DMS 273 treated with DMSO at 0.1 percent for 48 hours (cell line): ENCODE data around the gene ZMYND8.
"Not testable (repeated sequence)": the region's sequence is repeated elsewhere in the genome, so short reads cannot be mapped to it uniquely, and the experiment has no call there.

Source experiments
- DNase-seq: peaks from one replicate; lab custom pipeline; 2025; lab: John Stamatoyannopoulos, UW

Gene ZMYND8

DNA sequence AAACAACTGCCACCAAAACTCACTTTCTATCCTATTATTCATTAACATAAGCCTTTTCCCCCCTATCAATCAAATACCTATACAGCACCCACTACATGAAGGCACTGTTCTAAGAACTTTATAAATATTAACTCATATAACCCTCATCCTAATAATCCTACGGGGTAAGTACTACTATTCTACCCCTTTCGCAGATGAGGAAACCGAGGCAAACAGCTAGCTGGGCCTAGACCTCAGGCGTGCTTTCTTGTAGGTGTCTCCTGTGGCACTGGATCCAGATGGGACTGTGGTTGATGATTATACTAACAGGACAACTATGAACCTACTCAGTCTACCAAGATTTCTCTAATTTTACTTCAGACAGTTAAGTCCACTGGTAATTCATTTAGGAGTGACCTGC lies 131.6 kb downstream of the ZMYND8 start:
- DNase-seq = no peak

DNA sequence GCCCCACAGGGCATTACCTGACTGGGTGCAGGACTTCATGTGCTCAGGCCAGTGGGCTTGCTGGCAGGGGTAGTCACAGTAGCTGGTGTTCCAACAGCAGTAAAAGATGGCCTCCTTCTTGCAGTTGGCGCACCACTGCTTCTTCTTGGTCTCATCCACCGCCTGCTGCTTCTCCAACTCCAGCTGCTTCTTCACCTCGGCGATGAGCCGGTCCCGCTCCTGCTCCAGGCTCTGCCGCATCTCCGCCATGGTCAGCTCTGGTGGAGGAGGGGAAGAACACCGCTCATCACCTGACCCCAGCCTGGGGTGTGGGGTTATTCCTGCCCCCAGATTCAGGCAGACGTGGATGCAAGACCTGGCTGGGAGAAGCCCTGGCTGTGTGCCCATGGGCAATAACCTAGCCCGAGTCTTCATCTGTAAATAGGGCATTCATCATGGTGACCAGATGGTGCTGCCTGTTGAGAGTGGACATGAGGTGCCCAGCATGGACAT lies 132.2 kb downstream of the ZMYND8 start:
- no peak for DNase-seq

DNA sequence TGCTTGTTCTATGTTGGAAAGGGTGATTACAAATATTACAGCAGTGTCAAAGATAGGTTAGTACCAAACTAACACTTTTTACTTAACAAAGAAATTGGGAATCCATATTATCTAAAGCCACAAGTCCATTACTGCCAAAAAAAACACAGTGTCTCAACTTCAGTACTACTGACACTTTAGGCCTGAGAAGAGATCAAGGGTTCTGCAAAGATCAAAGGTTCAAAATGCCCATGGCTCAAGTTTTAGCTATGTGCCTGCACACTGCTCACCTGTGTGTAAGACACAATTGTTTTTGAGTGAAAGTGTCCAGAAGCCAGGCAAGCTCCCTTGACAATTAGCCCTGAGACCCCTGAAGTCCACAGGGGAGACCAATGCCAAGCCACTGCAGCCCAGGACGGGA lies 132.6 kb downstream of the ZMYND8 start:
- DNase-seq = no peak

- no peak for DNase-seq
Measured at GRCh38 chr20:47222468-47223119, 133.9 kb downstream of the ZMYND8 start.

DNA sequence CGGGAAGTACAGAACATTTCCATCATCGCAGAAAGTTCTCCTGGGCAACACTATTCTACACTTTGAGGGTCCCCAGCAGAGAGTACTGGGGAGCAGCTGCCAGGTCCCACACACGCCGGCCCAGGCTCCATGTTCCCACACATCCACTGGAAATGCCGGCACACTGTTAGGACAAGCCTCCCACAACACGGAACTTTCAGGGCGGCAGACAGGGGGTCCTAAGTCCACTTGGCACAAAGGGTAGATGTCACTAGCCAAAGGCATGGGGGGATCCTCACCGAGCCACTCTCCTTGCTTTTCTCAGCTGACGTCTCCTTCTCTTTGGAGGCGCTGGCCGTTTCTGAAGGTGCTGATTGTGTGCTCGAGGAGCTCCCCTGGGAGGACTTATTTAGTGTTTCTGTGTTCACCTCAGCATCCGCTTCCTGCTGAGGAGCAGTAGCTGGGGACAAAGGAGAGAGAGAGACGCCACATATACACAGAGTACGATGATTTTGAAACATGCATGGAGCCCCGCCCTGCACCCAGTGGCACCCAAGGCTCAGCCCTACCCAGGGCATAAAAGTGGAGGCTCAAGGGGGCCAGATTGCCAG lies 135.4 kb downstream of the ZMYND8 start:
- no peak for DNase-seq

DNA sequence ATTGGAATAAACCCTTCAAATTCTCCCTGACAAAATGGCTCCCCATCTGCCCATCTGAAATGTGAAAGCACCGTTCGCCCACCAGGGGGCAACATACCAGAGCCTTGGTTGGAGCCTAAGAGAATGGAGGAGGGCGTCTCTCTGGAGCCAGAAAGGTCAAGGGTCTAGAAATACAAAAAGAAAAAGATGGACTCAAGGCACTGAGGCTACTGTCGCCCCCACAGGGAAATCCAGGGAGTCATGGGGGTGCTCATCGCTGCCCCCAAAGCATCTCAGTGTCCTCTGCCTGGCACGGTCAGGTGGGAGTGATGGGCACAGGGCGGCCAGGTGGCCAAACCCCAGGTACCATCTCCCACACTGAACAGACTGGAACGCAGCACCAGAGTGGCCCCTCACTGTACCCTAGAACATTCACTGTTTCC lies 136.3 kb downstream of the ZMYND8 start:
- DNase-seq = no peak

DNA sequence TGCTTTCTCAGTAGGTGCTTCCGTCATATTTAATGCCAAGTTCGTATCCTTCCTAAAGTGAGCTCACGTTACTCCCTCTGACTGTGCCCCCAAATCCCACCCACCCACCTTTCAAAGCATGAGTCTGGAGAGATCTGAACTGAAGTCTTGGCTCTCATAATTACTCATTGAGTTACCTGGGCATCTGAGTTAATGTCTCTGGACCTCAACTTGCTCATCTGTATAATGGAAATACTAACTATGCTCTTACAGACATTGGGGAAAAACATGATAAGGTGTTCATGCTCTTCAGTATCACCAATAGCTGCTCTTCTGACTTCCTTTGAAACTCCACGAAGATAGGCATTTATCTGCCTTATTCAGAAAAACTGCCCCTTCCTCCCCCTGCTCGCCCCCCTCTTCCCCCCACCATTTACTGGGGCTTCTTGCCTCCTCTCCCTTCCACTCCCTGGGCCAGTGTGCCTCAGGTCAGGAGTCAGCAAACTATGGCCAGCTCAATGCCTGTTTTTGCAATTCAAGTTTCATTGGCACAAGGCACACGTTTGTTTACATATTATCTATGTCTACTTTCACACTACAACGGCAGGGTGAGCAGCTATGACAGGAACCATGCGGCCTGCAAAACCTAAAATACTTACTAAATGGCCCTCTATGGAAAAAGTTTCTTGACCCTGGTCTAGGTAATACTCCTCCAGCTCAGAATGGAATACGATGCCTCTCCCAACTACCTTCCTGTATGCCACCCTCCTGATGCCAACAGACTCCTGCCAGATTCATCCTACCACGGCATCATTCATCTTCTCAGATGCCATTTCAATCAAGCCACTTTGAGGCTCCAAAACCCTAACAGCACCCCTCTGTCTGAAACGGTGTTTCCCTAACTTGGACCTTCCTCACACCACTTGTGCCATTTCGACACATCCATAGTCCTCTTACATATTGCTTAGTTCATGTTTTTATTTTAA lies 138.7 kb downstream of the ZMYND8 start:
- no peak for DNase-seq

DNA sequence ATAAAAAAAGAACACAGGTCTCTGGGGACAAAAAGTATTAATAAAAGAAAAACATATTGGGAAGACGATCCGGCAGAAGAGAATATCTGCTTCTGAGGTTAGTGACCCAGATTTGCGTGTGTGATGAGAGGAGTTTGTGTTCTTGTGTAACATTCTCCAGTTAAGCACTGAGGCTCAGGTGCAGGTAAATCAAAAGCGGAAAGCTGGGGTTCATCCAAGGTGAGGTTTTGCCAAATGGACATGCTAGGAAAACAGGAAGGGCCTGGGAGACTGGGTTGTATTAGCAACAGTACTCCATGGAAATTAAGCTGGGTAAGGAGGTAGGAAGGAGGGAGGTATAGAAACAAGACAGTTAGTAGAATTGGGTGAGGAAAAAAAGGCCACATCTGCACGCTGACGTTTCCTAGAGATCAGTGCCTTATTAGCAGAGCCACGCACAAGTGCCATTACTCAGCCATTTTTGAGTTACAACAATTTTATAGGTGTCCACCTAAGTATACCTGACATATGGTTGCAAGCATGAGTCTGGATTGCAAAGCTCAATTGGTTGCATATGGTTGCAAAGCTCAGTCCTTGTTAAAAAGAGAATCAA lies 139.6 kb downstream of the ZMYND8 start:
- no peak for DNase-seq

DNA sequence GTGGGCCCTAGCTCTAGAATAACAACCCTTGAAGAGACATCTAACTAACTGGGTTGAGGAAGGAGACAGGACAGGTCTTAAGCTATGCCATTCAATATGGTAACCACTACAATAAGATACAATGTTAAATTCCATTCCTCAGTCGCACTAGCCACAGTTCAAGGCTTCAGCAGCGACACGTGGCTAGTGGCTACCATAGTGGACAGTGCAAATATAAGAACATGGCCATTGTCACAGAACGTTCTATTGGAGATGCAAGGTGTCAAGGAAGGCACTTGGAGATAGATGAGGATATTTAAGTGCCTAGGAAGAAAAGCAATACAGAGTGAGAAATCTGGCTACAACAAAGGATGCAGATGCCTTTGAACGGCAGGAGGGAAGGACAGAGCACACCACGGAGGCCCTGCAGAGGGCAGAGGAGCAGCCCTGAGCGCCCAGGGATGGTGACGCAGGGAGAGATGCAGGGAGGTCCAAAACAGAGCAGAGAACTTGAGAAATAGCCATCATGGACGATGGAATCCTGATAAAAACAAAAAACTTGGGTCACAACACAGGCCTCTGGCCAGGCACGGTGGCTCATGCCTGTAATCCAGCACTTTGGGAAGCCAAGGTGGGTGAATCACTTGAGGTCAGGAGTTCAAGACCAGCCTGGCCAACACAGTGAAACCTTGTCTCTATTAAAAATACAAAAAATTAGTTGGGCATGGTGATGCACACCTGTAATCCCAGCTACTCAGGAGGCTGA lies 140.7 kb downstream of the ZMYND8 start:
- DNase-seq = no peak

- DNase-seq = no peak
Measured at GRCh38 chr20:47213966-47214365, 142.5 kb downstream of the ZMYND8 start.

DNA sequence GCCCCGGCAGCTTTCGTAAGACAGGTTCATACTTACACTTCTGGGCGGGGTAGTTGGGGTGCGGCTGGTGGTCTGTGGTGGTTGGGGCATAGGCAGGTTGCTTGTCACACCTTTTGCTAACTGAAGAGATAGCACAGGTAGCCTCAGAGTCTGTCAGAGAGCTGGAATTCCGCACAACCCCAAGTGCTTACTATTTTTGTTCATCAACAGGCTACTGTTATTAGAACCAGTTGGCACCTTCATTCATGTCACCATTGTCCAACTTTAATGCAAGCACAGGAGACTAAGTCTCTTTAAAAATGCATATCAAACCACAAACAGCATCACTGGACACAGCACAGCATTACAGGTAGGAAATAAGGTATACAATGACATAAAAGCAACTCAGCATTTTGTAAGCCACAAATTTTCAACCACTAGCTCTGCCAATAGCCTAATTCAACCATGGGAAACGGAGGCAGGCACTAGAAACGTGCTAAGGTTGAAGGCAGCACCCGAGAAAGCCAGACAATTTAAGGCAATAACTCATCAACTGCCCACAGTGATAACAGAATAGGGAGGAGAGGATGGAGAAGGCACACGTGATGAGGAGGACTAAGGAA lies 143.8 kb downstream of the ZMYND8 start:
- no peak for DNase-seq

DNA sequence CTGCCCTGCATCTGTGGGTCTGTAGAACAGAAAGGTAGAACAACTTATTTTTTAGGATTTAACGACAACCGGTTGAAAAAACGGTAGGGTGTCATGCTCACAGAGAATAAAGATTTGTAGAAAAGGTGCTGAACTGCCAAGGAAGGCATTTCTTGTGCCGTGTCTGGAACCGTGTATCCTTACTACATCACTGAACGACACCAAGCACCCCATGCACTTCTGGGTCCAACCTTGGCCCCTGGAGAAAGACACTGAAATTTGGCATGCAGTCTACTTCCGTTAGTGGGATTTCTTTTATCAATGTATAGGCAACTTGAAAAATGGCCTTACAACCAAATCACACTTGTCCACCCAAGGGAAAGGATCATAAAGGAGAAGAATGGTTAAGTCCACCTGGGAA lies 145.5 kb downstream of the ZMYND8 start:
- DNase-seq = no peak

DNA sequence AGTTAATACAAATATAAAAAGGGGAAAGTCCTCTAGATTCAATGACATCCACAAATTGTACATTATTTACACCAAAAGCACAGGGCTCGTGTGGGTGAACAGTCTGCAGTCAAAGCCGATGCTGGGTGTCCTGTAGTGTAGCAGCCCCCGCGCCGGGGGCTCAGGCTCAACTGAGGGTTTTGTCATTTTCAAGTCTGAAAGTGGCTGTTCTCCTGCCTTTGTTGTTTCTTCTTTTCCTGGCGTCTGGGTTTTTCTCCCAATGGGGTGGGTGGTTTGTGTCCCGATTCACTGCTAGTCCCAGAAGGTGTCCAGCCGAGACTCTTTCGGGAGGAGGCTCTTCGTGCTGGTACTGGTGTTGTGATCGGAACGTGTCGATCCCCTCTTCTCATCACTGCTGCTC lies 146.0 kb downstream of the ZMYND8 start:
- no peak for DNase-seq

GRCh38 chr20:47209982-47210381 lies 146.5 kb downstream of the ZMYND8 start:
- DNase-seq = no peak

DNA sequence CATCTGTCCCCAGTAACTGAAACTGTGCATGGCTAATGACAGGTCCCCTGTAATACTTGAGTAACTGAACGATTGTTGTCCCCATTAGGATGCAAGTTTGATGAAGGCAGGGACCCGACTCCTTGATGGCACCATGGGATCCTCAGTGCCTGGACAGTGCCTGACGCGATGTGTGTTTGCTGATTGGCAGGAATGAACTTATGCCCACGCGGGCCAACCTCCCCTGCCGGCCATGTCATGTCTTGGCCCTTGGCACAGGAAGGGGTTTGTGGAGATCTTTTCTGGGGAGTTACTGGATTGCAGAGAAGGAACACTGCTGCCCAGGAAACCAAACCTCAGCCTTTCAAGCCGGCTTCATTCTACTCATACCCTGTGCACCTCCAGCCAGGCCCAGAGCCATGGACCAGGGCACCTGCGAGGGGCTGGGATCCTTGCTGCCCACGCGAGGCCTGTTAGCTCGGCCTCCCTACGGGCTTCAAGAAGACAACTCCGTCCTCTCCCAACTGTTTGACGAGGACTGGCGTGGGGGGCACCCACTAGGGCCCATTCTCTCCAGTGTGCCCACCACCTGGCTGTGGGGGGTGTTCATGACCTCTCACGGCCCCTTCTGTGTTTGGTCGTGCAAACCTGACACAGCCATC lies 147.8 kb downstream of the ZMYND8 start:
- no peak for DNase-seq

DNA sequence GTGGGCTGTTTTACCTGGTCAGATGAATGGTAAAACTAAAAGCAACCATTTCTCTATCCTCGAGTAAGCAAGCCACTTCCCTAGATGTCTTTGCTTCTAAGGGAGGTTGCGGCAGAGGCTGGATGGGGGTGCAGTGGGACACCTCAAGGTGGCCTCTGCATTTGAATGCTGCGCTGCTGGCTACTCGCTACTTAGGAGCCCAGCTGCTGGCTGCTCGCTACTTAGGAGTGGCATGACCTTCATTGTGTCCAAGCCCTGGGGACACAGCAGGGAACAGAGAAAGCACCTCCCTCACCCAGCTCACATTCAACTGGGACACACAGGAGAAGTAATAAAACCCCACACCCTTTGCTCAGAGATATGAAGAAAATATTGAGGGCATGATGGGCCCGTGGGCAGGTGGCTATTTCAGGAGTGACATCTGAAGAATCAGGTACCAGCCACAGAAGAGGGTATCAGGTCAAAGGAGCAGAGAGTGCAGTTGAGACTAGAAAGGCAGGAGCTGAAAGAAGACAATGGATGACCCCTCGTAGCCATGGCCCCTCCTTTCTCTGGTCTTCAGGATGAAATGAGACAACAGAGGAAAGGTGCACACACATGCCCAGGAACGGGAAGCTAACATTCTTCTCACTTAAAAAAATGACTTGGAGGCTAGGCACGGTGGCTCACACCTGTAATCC lies 149.4 kb downstream of the ZMYND8 start:
- no peak for DNase-seq

DNA sequence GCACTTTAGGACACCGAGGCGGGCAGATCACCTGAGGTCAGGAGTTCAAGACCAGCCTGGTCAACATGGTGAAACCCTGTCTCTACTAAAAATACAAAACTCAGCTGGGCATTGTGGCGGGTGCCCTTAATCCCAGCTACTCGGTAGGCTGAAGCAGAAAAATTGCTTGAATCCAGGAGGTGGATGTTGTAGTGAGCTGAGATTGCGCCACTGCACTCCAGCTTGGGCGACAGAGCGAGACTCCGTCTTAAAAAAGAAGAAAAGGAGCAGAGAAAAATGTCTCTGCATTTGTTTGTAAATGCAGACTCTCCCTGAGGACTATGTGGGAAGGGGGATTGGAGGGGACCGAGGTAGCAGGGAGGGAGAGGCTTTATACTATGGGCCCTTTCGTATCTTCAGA lies 149.9 kb downstream of the ZMYND8 start:
- DNase-seq = not testable (repeated sequence)

DNA sequence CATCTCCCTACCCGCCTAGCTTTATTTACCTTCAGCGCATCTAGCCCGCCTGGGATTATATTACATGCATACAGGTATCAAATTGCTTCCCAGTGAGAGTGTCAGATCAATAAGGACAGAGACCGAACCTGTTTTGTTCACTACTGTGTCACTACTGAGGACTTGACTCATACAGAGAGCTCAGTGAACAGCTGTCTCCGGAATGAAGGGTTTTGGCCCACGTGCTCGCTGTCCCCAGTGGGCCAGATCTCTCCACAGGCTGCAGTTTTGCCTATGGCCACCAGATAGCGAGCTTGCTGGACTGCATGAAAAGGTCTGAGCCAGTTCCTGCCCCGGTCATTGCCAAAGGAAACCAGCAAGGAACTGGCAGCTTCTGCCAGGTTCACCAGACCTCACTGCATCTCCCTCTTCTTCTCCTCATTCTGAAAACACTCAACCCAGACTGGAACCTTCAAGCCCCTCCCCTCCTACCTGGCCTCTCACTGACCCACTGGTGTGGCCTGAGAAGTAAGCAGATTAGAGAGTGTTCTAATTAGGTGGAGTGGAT lies 150.8 kb downstream of the ZMYND8 start:
- peak; percentile 12 for DNase-seq

- DNase-seq = not testable (repeated sequence)
Measured at GRCh38 chr20:47204850-47205122, 151.7 kb downstream of the ZMYND8 start.
